Measurements from ENCODE around the gene MITF. TPM values are rescaled to one million over a fixed set of nuclear protein-coding genes. Genes with fewer than 3 reads are reported as not detected.

The MITF gene
- total RNA-seq, 1 experiment from 2014 or later, result 1.9 TPM

DNA sequence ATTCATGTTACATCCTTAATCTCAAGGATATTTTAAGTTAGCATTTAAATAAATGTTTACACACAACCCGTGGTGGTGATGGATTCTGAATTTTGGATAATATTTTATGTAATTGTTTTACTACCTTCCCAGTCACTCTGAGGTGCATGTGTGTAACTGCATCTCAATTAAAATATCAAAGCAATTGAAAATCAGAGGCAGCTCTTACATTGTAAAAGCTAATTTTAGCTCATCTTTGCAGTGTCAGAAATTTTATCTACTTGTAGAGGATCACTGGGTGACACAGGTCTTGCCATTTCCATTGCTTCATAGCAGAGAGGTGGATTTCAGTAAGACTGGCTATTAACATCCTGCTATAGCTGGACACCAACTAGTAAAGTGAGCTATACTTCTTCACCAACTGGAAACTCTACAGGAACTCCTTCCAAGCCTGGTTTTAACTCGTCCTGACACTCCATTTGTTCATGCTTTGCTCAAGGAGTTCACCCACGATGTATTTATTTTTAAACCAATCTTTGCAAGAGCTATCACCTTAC, 19.6 kb upstream of the MITF start:
- Histone ChIP-seq H3K36me3 (ENCODE audit: control insufficient read depth in 1 of 2, insufficient read depth in 2 of 2, low read length in 2 of 2) (no peaks in the 10 kb centered on the region), H3K9me3 (ENCODE audit: control insufficient read depth in 1 of 2, insufficient read depth in 1 of 2, low read depth in 1 of 2, low read length in 2 of 2) (no peaks in the 10 kb centered on the region), H3K27me3 (ENCODE audit: insufficient read depth, low read length) (no peaks in the 10 kb centered on the region; the same call in 1 of the 2 replicates), H4K20me1 (ENCODE audit: insufficient read depth) (no peaks in the 10 kb centered on the region), H3K4me1 (ENCODE audit: control insufficient read depth in 1 of 2, insufficient read depth in 2 of 2, low read length in 2 of 2) (no peaks in the 10 kb centered on the region), H2AFZ (ENCODE audit: low read depth, low read length, poor library complexity, severe bottlenecking) (no peak overlapping the region), H3K9ac (ENCODE audit: low read length) (no peak overlapping the region), H3K79me2 (ENCODE audit: insufficient read depth, low read length) (no peaks in the 10 kb centered on the region), H3K9me2 (ENCODE audit: insufficient read depth) (no peaks in the 10 kb centered on the region), H3K4me3 (replicated peaks in 1 of 2; ENCODE audit: low read depth in 1 of 2, low read length in 2 of 2) (no peak overlapping the region), H3K4me2 (ENCODE audit: low read length) (no peak overlapping the region), H3K27ac (ENCODE audit: low read depth, low read length) (no peak overlapping the region)
- intact Hi-C loops (cut with micrococcal nuclease), result no loop called here
- ATAC-seq, result no peak
- CTCF ChIA-PET, result no interaction called here
- DNase-seq (ENCODE audit: low read depth, low spot score), result no peak
- RAD21 ChIA-PET (ENCODE audit: low non-redundant PET in 1 of 2, low total read pairs in 2 of 2, uncharacterized antibody in 2 of 2, unreplicated experiment in 2 of 2), result no interaction called here
- TF ChIP-seq ZNF274 (IDR thresholded peaks at IDR 0.05; ENCODE audit: low read depth, low read length) (no peak), JUND (IDR thresholded peaks at IDR 0.05) (no peak), CEBPB (IDR thresholded peaks at IDR 0.05; ENCODE audit: low read depth) (no peak), SRF (IDR thresholded peaks at IDR 0.05; ENCODE audit: low read depth) (no peak)
- TF ChIP-seq, protein P1, sequence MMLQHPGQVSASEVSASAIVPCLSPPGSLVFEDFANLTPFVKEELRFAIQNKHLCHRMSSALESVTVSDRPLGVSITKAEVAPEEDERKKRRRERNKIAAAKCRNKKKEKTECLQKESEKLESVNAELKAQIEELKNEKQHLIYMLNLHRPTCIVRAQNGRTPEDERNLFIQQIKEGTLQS (IDR thresholded peaks at IDR 0.05), result no peak
- TF ChIP-seq, protein P2, sequence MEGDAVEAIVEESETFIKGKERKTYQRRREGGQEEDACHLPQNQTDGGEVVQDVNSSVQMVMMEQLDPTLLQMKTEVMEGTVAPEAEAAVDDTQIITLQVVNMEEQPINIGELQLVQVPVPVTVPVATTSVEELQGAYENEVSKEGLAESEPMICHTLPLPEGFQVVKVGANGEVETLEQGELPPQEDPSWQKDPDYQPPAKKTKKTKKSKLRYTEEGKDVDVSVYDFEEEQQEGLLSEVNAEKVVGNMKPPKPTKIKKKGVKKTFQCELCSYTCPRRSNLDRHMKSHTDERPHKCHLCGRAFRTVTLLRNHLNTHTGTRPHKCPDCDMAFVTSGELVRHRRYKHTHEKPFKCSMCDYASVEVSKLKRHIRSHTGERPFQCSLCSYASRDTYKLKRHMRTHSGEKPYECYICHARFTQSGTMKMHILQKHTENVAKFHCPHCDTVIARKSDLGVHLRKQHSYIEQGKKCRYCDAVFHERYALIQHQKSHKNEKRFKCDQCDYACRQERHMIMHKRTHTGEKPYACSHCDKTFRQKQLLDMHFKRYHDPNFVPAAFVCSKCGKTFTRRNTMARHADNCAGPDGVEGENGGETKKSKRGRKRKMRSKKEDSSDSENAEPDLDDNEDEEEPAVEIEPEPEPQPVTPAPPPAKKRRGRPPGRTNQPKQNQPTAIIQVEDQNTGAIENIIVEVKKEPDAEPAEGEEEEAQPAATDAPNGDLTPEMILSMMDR (IDR thresholded peaks at IDR 0.05 in 2 of 3, conservative IDR thresholded peaks at IDR 0.05 in 1 of 3; ENCODE audit: borderline replicate concordance in 1 of 3, insufficient read depth in 1 of 3, low read depth in 2 of 3, low read length in 2 of 3), result no peak
- no TSS peak for BruUV-seq (replicated peaks)
- POLR2A ChIA-PET, result no interaction called here

DNA sequence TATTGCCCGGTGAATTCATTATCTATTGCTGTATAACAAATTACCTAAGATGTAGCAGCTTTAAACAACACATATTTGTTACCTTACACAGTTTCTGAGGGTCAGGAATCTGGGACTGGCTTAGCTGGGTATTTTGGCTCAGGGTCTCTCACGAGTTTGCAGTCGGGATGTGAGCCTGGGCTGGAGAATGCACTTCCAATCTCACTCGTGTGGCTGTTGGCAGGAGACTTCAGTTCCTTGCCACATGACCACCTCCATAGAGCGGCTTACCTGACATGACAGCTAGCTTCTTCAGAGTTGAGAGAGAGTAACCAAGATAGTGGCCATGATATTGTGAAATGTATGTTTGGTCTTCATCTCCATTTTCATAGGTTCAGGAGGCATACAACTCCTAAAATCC, 18.4 kb upstream of the MITF start:
- H3K79me2 ChIP-seq (ENCODE audit: insufficient read depth, low read length), result no peaks in the 10 kb centered on the region
- POLR2A ChIA-PET, result interaction anchor here (1.4 kb wide), 1 partner anchor 18 kb away, joined by 4 read pairs; the partner anchor contains the start of gene MITF

More for the DNA sequence above, 18.4 kb upstream of the MITF start:
- Histone ChIP-seq H3K36me3 (ENCODE audit: control insufficient read depth in 1 of 2, insufficient read depth in 2 of 2, low read length in 2 of 2) (no peaks in the 10 kb centered on the region), H3K4me1 (ENCODE audit: control insufficient read depth in 1 of 2, insufficient read depth in 2 of 2, low read length in 2 of 2) (no peaks in the 10 kb centered on the region), H3K27ac (ENCODE audit: low read depth, low read length) (no peak overlapping the region), H2AFZ (ENCODE audit: low read depth, low read length, poor library complexity, severe bottlenecking) (no peak overlapping the region), H3K9me2 (ENCODE audit: insufficient read depth) (no peaks in the 10 kb centered on the region), H3K4me2 (ENCODE audit: low read length) (no peak overlapping the region), H3K4me3 (replicated peaks in 1 of 2; ENCODE audit: low read depth in 1 of 2, low read length in 2 of 2) (no peak overlapping the region), H4K20me1 (ENCODE audit: insufficient read depth) (no peaks in the 10 kb centered on the region), H3K27me3 (ENCODE audit: insufficient read depth, low read length) (no peaks in the 10 kb centered on the region; the same call in 1 of the 2 replicates), H3K9me3 (ENCODE audit: control insufficient read depth in 1 of 2, insufficient read depth in 1 of 2, low read depth in 1 of 2, low read length in 2 of 2) (no peaks in the 10 kb centered on the region), H3K9ac (ENCODE audit: low read length) (no peak overlapping the region)
- ATAC-seq (no peak), DNase-seq (ENCODE audit: low read depth, low spot score) (no peak)
- no TSS peak for BruUV-seq (replicated peaks)
- TF ChIP-seq SP1 (IDR thresholded peaks at IDR 0.05; ENCODE audit: low read depth) (no peak), ELF1 (IDR thresholded peaks at IDR 0.05; ENCODE audit: borderline replicate concordance, low read depth) (no peak), TCF7L2 (IDR thresholded peaks at IDR 0.05; ENCODE audit: borderline replicate concordance, extremely low read depth, insufficient read depth, insufficient read length) (no peak), YY1 (IDR thresholded peaks at IDR 0.05; ENCODE audit: extremely low read depth, insufficient replicate concordance, low read depth, low read length) (no peak), SRF (IDR thresholded peaks at IDR 0.05; ENCODE audit: low read depth) (no peak), EZH2 (IDR thresholded peaks at IDR 0.05) (no peak), FOSL1 (IDR thresholded peaks at IDR 0.05; ENCODE audit: low read depth) (no peak)
- TF ChIP-seq, protein P3, sequence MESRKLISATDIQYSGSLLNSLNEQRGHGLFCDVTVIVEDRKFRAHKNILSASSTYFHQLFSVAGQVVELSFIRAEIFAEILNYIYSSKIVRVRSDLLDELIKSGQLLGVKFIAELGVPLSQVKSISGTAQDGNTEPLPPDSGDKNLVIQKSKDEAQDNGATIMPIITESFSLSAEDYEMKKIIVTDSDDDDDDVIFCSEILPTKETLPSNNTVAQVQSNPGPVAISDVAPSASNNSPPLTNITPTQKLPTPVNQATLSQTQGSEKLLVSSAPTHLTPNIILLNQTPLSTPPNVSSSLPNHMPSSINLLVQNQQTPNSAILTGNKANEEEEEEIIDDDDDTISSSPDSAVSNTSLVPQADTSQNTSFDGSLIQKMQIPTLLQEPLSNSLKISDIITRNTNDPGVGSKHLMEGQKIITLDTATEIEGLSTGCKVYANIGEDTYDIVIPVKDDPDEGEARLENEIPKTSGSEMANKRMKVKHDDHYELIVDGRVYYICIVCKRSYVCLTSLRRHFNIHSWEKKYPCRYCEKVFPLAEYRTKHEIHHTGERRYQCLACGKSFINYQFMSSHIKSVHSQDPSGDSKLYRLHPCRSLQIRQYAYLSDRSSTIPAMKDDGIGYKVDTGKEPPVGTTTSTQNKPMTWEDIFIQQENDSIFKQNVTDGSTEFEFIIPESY (IDR thresholded peaks at IDR 0.05; ENCODE audit: extremely low read depth, insufficient replicate concordance, low read length), result no peak
- TF ChIP-seq, protein P4, sequence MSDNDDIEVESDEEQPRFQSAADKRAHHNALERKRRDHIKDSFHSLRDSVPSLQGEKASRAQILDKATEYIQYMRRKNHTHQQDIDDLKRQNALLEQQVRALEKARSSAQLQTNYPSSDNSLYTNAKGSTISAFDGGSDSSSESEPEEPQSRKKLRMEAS (IDR thresholded peaks at IDR 0.05), result no peak
- TF ChIP-seq, protein P1 (IDR thresholded peaks at IDR 0.05), result no peak
- intact Hi-C loops (cut with micrococcal nuclease), result no loop called here
- RAD21 ChIA-PET (ENCODE audit: low non-redundant PET in 1 of 2, low total read pairs in 2 of 2, uncharacterized antibody in 2 of 2, unreplicated experiment in 2 of 2), result no interaction called here
- CTCF ChIA-PET, result no interaction called here

All from HCT116 (cell line).